Measurements from ENCODE around the gene CMIP. TPM values are rescaled to one million over a fixed set of nuclear protein-coding genes. Genes with fewer than 3 reads are reported as not detected.

CMIP gene
- total RNA-seq, 4 donors from 2014 or later, result 14.5 to 24.6 (median 21.0) TPM

DNA sequence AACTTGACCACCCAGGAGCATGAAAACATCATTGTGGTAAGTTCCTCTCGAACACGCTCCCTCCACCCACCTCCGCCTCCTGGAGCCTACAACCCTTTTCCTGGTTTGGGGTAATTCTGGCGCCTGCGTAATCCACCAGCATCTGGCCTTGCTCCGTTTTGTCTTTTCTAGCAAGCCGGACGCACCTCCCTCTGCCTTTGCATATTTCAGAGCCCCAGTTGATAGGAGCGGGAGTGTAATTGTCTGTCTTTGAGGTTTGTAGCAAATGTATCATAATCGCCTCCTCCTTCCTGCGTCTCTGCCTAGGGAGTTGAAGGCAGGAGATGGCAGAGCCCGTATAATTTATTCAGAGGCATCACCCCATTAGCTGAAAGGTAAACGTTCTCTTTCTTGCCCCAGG is 213.2 kb downstream of the CMIP start:
- H3K27ac ChIP-seq (replicated peaks in 1 of 4), result peak overlapping the region in 1 of 4 donors; percentile 42
- TF ChIP-seq POLR2A (IDR thresholded peaks at IDR 0.05; ENCODE audit: low read depth) (no peak), POLR2AphosphoS5 (IDR thresholded peaks at IDR 0.05) (no peak), EP300 (IDR thresholded peaks at IDR 0.05) (no peak)
- TF ChIP-seq, protein P1, sequence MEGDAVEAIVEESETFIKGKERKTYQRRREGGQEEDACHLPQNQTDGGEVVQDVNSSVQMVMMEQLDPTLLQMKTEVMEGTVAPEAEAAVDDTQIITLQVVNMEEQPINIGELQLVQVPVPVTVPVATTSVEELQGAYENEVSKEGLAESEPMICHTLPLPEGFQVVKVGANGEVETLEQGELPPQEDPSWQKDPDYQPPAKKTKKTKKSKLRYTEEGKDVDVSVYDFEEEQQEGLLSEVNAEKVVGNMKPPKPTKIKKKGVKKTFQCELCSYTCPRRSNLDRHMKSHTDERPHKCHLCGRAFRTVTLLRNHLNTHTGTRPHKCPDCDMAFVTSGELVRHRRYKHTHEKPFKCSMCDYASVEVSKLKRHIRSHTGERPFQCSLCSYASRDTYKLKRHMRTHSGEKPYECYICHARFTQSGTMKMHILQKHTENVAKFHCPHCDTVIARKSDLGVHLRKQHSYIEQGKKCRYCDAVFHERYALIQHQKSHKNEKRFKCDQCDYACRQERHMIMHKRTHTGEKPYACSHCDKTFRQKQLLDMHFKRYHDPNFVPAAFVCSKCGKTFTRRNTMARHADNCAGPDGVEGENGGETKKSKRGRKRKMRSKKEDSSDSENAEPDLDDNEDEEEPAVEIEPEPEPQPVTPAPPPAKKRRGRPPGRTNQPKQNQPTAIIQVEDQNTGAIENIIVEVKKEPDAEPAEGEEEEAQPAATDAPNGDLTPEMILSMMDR (IDR thresholded peaks at IDR 0.05), result no peak

GRCh38 chr16:81658373-81658772 is 213.8 kb downstream of the CMIP start:
- TF ChIP-seq, protein P1 (IDR thresholded peaks at IDR 0.05), result no peak
- TF ChIP-seq EP300 (IDR thresholded peaks at IDR 0.05) (no peak), POLR2A (IDR thresholded peaks at IDR 0.05; ENCODE audit: low read depth) (no peak), POLR2AphosphoS5 (IDR thresholded peaks at IDR 0.05) (no peak)
- H3K4me3 ChIP-seq, result no peak overlapping the region
- intact Hi-C loops (cut with DNase I), result no loop called here
- peaks cover 0 to 11% (median 8%) of the 10 kb centered on the region in 4 donors for H3K4me1 ChIP-seq
- peaks cover 0 to 47% (median 43%) of the 10 kb centered on the region in 4 donors for H3K36me3 ChIP-seq
- H3K27ac ChIP-seq (replicated peaks in 1 of 4), result no peak overlapping the region
- H3K9me3 ChIP-seq, result no peaks in the 10 kb centered on the region
- 96% methylated on average over 4 of the region's 4 CpGs for WGBS
- DNase-seq (ENCODE audit: extremely low spot score), result no peak
- no peaks in the 10 kb centered on the region for H3K27me3 ChIP-seq

More for the DNA sequence above, 213.2 kb downstream of the CMIP start:
- Histone ChIP-seq H3K9me3 (no peaks in the 10 kb centered on the region), H3K4me1 (peaks cover 0 to 17% (median 9%) of the 10 kb centered on the region in 4 donors), H3K36me3 (peaks cover 0 to 51% (median 43%) of the 10 kb centered on the region in 4 donors), H3K4me3 (no peak overlapping the region), H3K27me3 (no peaks in the 10 kb centered on the region)
- no peak for DNase-seq (ENCODE audit: extremely low spot score)
- intact Hi-C loops (cut with DNase I), result no loop called here
- WGBS, result 83% methylated on average over 13 of the region's 13 CpGs

DNA sequence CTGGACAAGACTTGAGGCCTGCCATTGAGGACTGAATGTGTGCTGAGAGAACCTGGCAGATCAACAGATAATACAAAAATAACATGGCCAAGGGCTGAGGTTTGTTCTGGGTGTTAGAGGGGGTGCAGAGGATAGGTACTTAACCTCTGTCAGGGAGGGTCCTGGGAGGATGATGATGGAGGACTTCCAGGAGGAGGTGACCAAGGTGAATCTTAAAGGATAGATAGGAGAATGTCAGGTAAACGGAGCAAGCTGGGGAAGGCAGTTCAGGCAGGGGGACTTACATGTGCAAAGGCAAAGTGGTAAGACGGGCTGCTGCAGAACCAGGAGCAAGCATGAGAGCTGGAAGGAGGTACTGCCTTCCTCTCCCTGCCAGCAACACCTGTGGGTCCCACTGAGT is 214.6 kb downstream of the CMIP start:
- 93% methylated on average over 2 of the region's 2 CpGs for WGBS
- H3K9me3 ChIP-seq, result no peaks in the 10 kb centered on the region
- no peaks in the 10 kb centered on the region for H3K27me3 ChIP-seq
- intact Hi-C loops (cut with DNase I), result no loop called here
- H3K27ac ChIP-seq (replicated peaks in 1 of 4), result no peak overlapping the region
- peaks cover 0 to 5% (median 4%) of the 10 kb centered on the region in 4 donors for H3K4me1 ChIP-seq
- no peak overlapping the region for H3K4me3 ChIP-seq
- no peak for DNase-seq (ENCODE audit: extremely low spot score)
- TF ChIP-seq EP300 (IDR thresholded peaks at IDR 0.05), result no peak
- TF ChIP-seq, protein P1 (IDR thresholded peaks at IDR 0.05), result no peak
- TF ChIP-seq POLR2AphosphoS5 (IDR thresholded peaks at IDR 0.05), result no peak
- TF ChIP-seq POLR2A (IDR thresholded peaks at IDR 0.05; ENCODE audit: low read depth), result no peak
- peaks cover 0 to 52% (median 40%) of the 10 kb centered on the region in 4 donors for H3K36me3 ChIP-seq

DNA sequence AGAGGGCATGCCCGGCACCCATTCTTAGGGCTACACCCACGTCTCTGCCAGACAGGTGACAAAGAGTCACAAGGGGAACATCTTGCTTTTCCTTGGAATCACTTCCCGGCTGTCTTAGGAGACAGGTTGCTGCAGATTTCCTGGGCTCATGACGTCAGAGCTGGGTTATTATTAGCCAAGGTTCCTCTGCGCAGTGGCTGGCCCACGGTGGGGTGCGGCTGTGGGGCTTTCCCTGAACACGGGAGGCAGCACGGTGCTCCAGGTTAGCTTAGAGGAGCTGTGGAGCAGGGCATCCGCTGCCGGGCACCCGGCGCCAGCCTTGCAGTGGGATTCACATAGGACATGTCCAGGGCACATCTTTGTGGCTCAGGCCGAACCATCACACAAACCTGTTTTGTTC is 216.5 kb downstream of the CMIP start:
- intact Hi-C loops (cut with DNase I), result no loop called here
- no peak overlapping the region for H3K4me3 ChIP-seq
- no peaks in the 10 kb centered on the region for H3K27me3 ChIP-seq
- TF ChIP-seq POLR2AphosphoS5 (IDR thresholded peaks at IDR 0.05) (no peak), EP300 (IDR thresholded peaks at IDR 0.05) (no peak), POLR2A (IDR thresholded peaks at IDR 0.05; ENCODE audit: low read depth) (no peak)
- no peak for DNase-seq (ENCODE audit: extremely low spot score)
- peaks cover 6 to 66% (median 47%) of the 10 kb centered on the region in 4 donors for H3K36me3 ChIP-seq
- no peaks in the 10 kb centered on the region for H3K4me1 ChIP-seq
- no peaks in the 10 kb centered on the region for H3K9me3 ChIP-seq
- WGBS, result 95% methylated on average over 5 of the region's 14 CpGs
- no peak overlapping the region for H3K27ac ChIP-seq (replicated peaks in 1 of 4)

DNA sequence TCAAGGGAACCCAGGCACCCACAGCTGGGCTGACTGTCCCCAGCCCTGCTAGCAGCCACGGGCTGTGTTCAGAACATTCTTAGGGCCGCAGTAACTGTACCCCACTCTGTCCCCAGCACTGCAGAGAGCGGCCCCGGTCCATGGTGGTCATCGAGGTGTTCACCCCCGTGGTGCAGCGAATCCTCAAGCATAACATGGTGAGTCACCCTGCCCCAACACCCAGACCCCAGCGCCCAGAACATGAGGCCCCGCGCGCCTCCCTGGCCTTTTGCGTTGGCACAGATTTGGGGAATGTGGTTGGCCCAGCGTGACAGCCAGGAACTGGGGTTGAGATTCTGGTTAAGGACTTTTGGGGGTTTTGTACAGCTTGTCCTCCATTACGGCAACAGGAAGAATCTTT is 219.5 kb downstream of the CMIP start:
- intact Hi-C loops (cut with DNase I), result no loop called here
- H3K36me3 ChIP-seq, result peaks cover 6 to 60% (median 40%) of the 10 kb centered on the region in 4 donors

More for the DNA sequence above, 219.5 kb downstream of the CMIP start:
- WGBS, result 99% methylated on average over 14 of the region's 14 CpGs
- TF ChIP-seq POLR2AphosphoS5 (IDR thresholded peaks at IDR 0.05), result no peak
- no peak for TF ChIP-seq POLR2A (IDR thresholded peaks at IDR 0.05; ENCODE audit: low read depth)
- TF ChIP-seq EP300 (IDR thresholded peaks at IDR 0.05), result no peak
- TF ChIP-seq, protein P1 (IDR thresholded peaks at IDR 0.05), result no peak
- Histone ChIP-seq H3K4me3 (no peak overlapping the region), H3K27ac (replicated peaks in 1 of 4) (no peak overlapping the region), H3K4me1 (peaks cover 0 to 15% (median 11%) of the 10 kb centered on the region in 4 donors), H3K9me3 (no peaks in the 10 kb centered on the region), H3K27me3 (no peaks in the 10 kb centered on the region)
- no peak for DNase-seq (ENCODE audit: extremely low spot score)

Measured in esophagus muscularis mucosa (tissue), 4 donors.